Activated naive CD4-positive, alpha-beta T cell treated with anti-CD3 and anti-CD28 coated beads, Interleukin-2, amount 50 U/mL, for 24 hours (primary cell): Measurements from ENCODE around the gene NOL9.

Experiments
- H3K27ac Mint-ChIP-seq: one replicate; pipeline ENCODE4 v1.8.0; 2021; ENCODE audit warnings: mild to moderate bottlenecking, mixed read lengths
- H3K27me3 Mint-ChIP-seq: one replicate; pipeline ENCODE4 v1.8.0; 2021; ENCODE audit warnings: mixed read lengths
- H3K36me3 Mint-ChIP-seq: one replicate; pipeline ENCODE4 v1.8.0; 2021; ENCODE audit warnings: mixed read lengths
- H3K4me1 Mint-ChIP-seq: one replicate; pipeline ENCODE4 v1.8.0; 2021; ENCODE audit warnings: mixed read lengths
- H3K4me3 Mint-ChIP-seq: one replicate; pipeline ENCODE4 v1.8.0; 2021; ENCODE audit warnings: mild to moderate bottlenecking, mixed read lengths
- H3K9me3 Mint-ChIP-seq: one replicate; pipeline ENCODE4 v1.8.0; 2021; ENCODE audit warnings: mixed read lengths

The NOL9 gene

DNA sequence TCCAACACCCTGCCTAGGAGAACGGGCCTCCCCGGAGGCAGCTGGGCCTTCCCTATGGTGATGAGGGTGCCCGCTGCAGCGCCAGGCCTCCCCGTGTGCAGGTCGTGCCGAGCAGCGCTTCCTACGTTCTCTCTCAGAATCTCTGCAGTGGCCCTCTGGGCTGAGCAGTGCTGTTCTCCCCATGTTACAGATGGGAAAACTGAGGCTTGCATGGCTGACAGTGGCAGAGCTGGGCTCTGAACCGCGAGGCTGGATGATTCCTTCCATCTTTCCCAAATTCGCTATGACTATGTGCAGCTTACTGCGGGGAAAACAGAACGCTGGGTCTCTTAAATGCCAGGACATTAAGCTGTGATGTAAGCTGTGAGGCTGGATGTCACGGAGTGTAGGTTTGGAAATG lies 39.5 kb upstream of the NOL9 start:
- H3K4me3 Mint-ChIP-seq, result no peak overlapping the region
- peaks cover 62% of the 10 kb centered on the region for H3K4me1 Mint-ChIP-seq
- H3K27ac Mint-ChIP-seq, result no peak overlapping the region
- no peaks in the 10 kb centered on the region for H3K36me3 Mint-ChIP-seq
- H3K27me3 Mint-ChIP-seq, result no peaks in the 10 kb centered on the region
- H3K9me3 Mint-ChIP-seq, result no peaks in the 10 kb centered on the region

GRCh38 chr1:6592865-6593593 lies 38.7 kb upstream of the NOL9 start:
- H3K9me3 Mint-ChIP-seq, result no peaks in the 10 kb centered on the region
- H3K27me3 Mint-ChIP-seq, result no peaks in the 10 kb centered on the region
- peaks cover 58% of the 10 kb centered on the region for H3K4me1 Mint-ChIP-seq
- no peaks in the 10 kb centered on the region for H3K36me3 Mint-ChIP-seq
- H3K27ac Mint-ChIP-seq, result no peak overlapping the region
- no peak overlapping the region for H3K4me3 Mint-ChIP-seq

GRCh38 chr1:6592441-6592840 lies 38.1 kb upstream of the NOL9 start:
- H3K9me3 Mint-ChIP-seq, result no peaks in the 10 kb centered on the region
- no peaks in the 10 kb centered on the region for H3K36me3 Mint-ChIP-seq
- peaks cover 59% of the 10 kb centered on the region for H3K4me1 Mint-ChIP-seq
- H3K4me3 Mint-ChIP-seq, result no peak overlapping the region
- no peaks in the 10 kb centered on the region for H3K27me3 Mint-ChIP-seq
- H3K27ac Mint-ChIP-seq, result no peak overlapping the region

DNA sequence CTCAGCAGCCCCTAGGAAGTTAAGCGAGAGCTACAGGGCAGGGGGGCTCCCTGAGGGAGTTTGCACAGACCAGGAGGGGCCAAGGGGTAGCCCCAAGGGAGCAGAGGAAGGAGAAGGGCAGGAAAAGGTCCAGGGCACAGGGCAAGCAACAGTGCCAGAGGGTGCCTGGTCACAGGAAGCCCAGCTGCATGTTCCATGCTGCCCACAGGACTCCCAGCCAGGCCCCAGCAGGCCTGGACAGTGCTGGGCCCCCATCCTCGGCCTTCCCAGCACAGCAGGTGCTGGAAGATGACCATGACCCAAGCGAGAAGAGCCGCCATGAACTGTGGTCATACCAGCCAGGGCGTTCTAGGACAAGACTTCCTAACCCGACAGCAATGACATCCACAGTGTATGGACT lies 37.3 kb upstream of the NOL9 start:
- no peaks in the 10 kb centered on the region for H3K27me3 Mint-ChIP-seq
- peaks cover 55% of the 10 kb centered on the region for H3K4me1 Mint-ChIP-seq
- H3K9me3 Mint-ChIP-seq, result no peaks in the 10 kb centered on the region
- peak overlapping the region; percentile 12 for H3K27ac Mint-ChIP-seq
- no peaks in the 10 kb centered on the region for H3K36me3 Mint-ChIP-seq
- no peak overlapping the region for H3K4me3 Mint-ChIP-seq

GRCh38 chr1:6591222-6591621 lies 36.9 kb upstream of the NOL9 start:
- Mint-ChIP-seq H3K4me3 (no peak overlapping the region), H3K9me3 (no peaks in the 10 kb centered on the region), H3K4me1 (peaks cover 53% of the 10 kb centered on the region)

DNA sequence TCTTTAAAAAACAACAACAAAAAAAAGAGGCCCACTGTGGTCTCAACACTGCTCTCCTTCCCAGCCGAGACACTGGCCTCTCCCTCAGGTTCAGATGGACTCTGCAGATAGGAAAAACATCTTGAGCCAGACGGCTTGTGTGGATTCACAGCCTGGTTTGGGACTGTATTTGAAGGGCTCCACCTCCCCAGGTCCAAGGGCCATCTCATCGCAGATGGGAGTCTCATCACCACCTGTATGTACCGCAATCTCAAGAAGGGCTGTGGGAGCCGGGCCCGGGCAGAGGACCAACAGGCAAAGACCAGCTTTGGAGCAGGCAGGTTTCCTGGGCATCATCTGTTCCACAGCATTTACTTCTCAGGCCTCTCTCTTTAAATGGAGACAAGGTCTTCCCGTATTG lies 35.7 kb upstream of the NOL9 start:
- Mint-ChIP-seq H3K4me1 (peaks cover 44% of the 10 kb centered on the region), H3K36me3 (no peaks in the 10 kb centered on the region), H3K27ac (peak overlapping the region; percentile 55), H3K9me3 (no peaks in the 10 kb centered on the region), H3K27me3 (no peaks in the 10 kb centered on the region), H3K4me3 (no peak overlapping the region)

More at GRCh38 chr1:6591222-6591621, 36.9 kb upstream of the NOL9 start:
- H3K27me3 Mint-ChIP-seq, result no peaks in the 10 kb centered on the region
- H3K27ac Mint-ChIP-seq, result peak overlapping the region; percentile 12
- H3K36me3 Mint-ChIP-seq, result no peaks in the 10 kb centered on the region

GRCh38 chr1:6588893-6589520 lies 34.7 kb upstream of the NOL9 start:
- Mint-ChIP-seq H3K27ac (no peak overlapping the region), H3K27me3 (no peaks in the 10 kb centered on the region), H3K36me3 (no peaks in the 10 kb centered on the region)

DNA sequence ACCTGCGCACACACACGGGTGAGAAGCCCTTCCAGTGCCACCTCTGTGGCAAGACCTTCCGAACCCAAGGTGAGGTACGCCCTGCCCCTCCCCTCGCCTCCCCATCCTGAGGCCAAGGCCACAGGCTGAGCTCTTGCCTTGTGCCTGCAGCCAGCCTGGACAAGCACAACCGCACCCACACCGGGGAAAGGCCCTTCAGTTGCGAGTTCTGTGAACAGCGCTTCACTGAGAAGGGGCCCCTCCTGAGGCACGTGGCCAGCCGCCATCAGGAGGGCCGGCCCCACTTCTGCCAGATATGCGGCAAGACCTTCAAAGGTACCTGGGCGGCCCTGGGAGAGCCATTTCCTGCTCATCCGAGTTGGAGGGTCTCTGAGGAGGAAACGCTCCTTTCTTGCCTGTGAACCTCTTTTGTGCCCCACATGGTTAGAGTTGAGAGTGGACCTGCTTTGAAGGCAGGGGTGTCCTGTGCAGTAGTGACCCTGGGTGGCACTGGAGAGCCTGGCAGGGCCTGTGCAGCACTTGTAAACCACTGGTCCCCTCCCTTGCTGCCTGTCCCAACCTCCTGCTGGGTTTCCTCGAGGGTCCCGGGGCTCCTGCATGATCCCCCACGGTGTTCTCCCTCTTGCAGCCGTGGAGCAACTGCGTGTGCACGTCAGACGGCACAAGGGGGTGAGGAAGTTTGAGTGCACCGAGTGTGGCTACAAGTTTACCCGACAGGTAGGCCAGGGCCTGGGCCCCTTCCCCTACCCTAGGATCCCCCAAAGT lies 34.0 kb upstream of the NOL9 start:
- no peak overlapping the region for H3K27ac Mint-ChIP-seq
- no peaks in the 10 kb centered on the region for H3K36me3 Mint-ChIP-seq
- peaks cover 46% of the 10 kb centered on the region for H3K4me1 Mint-ChIP-seq
- H3K4me3 Mint-ChIP-seq, result no peak overlapping the region
- no peaks in the 10 kb centered on the region for H3K9me3 Mint-ChIP-seq
- H3K27me3 Mint-ChIP-seq, result no peaks in the 10 kb centered on the region

More at GRCh38 chr1:6588893-6589520, 34.7 kb upstream of the NOL9 start:
- Mint-ChIP-seq H3K4me3 (no peak overlapping the region), H3K9me3 (no peaks in the 10 kb centered on the region), H3K4me1 (peaks cover 48% of the 10 kb centered on the region)

DNA sequence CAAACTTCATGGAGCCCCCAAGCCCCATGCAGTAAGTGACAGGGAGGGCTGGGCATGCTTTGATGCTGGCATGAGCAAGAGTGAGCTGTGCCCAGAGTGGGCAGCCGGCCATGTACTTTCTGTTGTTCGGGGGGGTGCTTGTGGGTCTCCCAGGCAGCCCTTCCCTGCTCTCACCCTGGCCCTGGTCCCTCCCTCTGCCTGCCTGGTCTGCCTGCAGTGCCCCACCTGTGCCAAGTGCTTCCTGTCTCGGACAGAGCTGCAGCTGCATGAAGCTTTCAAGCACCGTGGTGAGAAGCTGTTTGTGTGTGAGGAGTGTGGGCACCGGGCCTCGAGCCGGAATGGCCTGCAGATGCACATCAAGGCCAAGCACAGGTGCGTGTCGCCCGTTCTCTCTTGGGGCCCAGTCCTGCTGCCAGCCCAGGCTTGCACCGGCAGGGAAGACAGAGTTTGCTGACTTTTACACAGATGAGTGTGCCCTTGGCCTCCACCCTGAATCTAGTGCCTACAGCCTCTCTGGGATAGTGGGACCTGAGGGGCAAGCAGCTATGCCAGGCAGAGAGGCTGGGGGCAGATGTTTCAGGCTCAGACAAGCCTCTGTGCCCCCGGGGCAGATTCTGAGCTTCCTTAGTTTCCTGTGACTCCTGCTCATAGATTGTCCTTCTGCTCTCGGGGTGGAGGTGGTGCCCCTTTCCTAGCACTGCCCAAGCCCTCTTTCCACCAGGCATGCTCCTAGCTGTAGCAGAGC lies 33.1 kb upstream of the NOL9 start:
- no peaks in the 10 kb centered on the region for H3K36me3 Mint-ChIP-seq
- H3K9me3 Mint-ChIP-seq, result no peaks in the 10 kb centered on the region
- no peaks in the 10 kb centered on the region for H3K27me3 Mint-ChIP-seq
- H3K27ac Mint-ChIP-seq, result no peak overlapping the region
- no peak overlapping the region for H3K4me3 Mint-ChIP-seq
- H3K4me1 Mint-ChIP-seq, result peaks cover 47% of the 10 kb centered on the region

DNA sequence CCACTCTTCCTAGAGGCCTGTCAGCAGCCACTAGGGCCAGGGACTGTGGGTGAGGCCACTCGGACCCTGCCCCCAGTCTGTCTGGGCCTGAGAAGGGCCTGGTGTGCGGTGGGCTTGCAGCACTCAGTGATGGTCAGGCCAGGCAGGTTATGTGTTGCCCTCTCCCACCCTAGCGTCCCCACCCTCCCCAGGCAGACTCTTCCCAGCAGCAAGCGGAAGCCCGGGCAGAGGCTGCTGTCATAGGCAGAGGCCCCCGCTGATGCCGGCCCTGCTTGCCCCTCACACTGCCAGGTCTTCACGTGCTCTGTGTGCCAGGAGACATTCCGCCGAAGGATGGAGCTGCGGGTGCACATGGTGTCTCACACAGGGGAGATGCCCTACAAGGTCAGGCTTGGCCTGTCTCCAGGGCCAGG lies 32.1 kb upstream of the NOL9 start:
- Mint-ChIP-seq H3K27ac (no peak overlapping the region), H3K27me3 (no peaks in the 10 kb centered on the region), H3K9me3 (no peaks in the 10 kb centered on the region), H3K36me3 (no peaks in the 10 kb centered on the region), H3K4me1 (peaks cover 47% of the 10 kb centered on the region), H3K4me3 (no peak overlapping the region)

GRCh38 chr1:6585841-6586240 lies 31.5 kb upstream of the NOL9 start:
- Mint-ChIP-seq H3K4me3 (no peak overlapping the region), H3K36me3 (no peaks in the 10 kb centered on the region), H3K27ac (no peak overlapping the region), H3K4me1 (peaks cover 47% of the 10 kb centered on the region), H3K9me3 (no peaks in the 10 kb centered on the region), H3K27me3 (no peaks in the 10 kb centered on the region)

GRCh38 chr1:6585081-6585722 lies 30.9 kb upstream of the NOL9 start:
- no peaks in the 10 kb centered on the region for H3K27me3 Mint-ChIP-seq
- H3K27ac Mint-ChIP-seq, result no peak overlapping the region
- H3K9me3 Mint-ChIP-seq, result no peaks in the 10 kb centered on the region
- H3K4me1 Mint-ChIP-seq, result peaks cover 46% of the 10 kb centered on the region
- H3K36me3 Mint-ChIP-seq, result no peaks in the 10 kb centered on the region
- no peak overlapping the region for H3K4me3 Mint-ChIP-seq

DNA sequence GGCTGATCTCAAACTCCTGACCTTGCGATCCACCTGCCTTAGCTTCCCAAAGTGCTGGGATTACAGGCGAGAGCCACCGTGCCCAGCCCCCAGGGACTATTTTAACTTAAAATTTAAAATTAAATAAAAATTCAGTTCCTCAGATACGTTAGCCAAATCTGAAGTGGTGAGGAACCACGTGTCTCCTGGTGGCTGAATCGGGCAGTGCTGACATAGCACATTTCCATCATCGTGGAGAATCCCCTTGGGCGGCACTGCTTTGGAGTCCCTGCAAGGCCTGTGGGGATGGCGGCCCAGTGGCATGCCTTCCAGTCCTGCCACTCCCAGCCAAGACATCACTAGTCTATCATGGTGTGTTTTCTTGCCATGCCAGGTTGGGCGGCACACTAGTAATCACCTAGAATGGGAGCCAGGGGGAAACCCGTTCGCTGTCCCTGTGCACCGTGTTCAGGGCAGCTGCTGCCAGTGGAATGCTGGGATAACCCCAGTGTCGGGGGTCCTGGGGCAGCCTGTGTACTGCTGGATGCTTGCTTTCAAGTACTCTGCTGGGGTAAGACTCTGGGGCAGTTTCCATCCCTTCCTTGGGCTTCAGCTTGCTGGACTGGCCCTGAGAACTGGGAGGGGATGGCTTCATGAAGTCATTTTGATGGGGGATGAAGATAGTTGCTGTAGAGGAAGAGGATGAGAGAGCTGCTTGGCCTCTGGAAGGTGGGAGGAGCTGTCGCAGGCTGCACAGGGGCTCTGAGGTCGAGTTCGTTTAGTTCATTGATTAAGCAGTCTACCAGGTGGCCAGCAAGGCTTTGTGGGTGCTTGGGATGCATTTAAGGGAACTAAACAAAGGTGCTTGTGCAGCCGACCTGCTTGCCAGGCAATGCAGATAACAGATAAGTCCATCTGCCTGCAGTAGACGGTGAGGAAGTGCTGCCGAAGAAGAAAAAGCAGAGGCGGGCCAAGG lies 30.1 kb upstream of the NOL9 start:
- Mint-ChIP-seq H3K27me3 (no peaks in the 10 kb centered on the region), H3K27ac (no peak overlapping the region), H3K4me3 (no peak overlapping the region)

DNA sequence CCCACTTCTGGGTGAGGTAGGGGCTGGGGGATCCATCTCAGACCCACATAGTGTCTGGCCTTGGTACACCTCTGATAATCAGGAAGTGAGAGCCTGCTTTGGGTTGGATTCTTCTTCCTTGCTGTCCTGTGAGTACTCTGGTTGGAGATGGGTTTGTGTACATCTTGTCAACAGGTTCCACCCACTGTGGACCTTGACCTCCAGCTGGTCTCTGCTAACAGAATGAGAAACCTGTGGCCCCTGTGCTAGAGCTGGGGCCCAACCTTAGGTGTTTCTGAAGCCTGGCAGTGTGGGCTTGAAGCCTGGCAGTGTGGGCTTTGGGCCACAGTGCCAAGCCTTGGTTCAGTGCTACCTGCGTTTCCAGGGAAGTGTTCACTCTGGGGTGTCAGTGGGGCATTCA lies 28.1 kb upstream of the NOL9 start:
- peak overlapping the region; percentile 61 for H3K4me3 Mint-ChIP-seq
- H3K36me3 Mint-ChIP-seq, result no peaks in the 10 kb centered on the region
- peak overlapping the region; percentile 18 for H3K27ac Mint-ChIP-seq
- no peaks in the 10 kb centered on the region for H3K9me3 Mint-ChIP-seq
- H3K27me3 Mint-ChIP-seq, result no peaks in the 10 kb centered on the region
- H3K4me1 Mint-ChIP-seq, result peaks cover 53% of the 10 kb centered on the region

More for the DNA sequence above, 30.1 kb upstream of the NOL9 start:
- Mint-ChIP-seq H3K4me1 (peaks cover 53% of the 10 kb centered on the region), H3K9me3 (no peaks in the 10 kb centered on the region), H3K36me3 (no peaks in the 10 kb centered on the region)
